Endothelial cell (in vitro differentiated cells): ENCODE measurements around the gene CCDC9B. TPM values are rescaled to one million over a fixed set of nuclear protein-coding genes. Genes with fewer than 3 reads are reported as not detected.

ENCODE experiments used
- DNase-seq: peaks from one replicate; pipeline ENCODE4 v3.0.0; 2021; ENCODE audit warnings: low spot score
- H3K27ac Mint-ChIP-seq: one replicate; pipeline ENCODE4 v1.8.0; 2021; ENCODE audit warnings: mixed read lengths, inconsistent platforms; ENCODE audit not compliant: unreplicated experiment
- H3K27me3 Mint-ChIP-seq: one replicate; pipeline ENCODE4 v1.8.0; 2021; ENCODE audit warnings: mild to moderate bottlenecking, moderate library complexity, mixed read lengths, inconsistent platforms; ENCODE audit not compliant: unreplicated experiment
- H3K36me3 Mint-ChIP-seq: one replicate; pipeline ENCODE4 v1.8.0; 2021; ENCODE audit warnings: mild to moderate bottlenecking, low read depth, mixed read lengths, inconsistent platforms; ENCODE audit not compliant: unreplicated experiment
- H3K4me1 Mint-ChIP-seq: one replicate; pipeline ENCODE4 v1.8.0; 2021; ENCODE audit warnings: mild to moderate bottlenecking, mixed read lengths, inconsistent platforms; ENCODE audit not compliant: unreplicated experiment
- H3K4me3 Mint-ChIP-seq: one replicate; pipeline ENCODE4 v1.8.0; 2021; ENCODE audit warnings: mild to moderate bottlenecking, mixed read lengths, inconsistent platforms; ENCODE audit not compliant: unreplicated experiment
- H3K9me3 Mint-ChIP-seq: one replicate; pipeline ENCODE4 v1.8.0; 2021; ENCODE audit warnings: mixed read lengths, inconsistent platforms; ENCODE audit not compliant: unreplicated experiment
- total RNA-seq: library from RNA; stranded (reverse); fragmentation: NEBNext Ultra II Directional; extraction: Animal tissue kit (Norgen Biotek cat#: 25700); gene quantifications from one replicate; pipeline ENCODE4 v1.2.1, GENCODE V29; 2021; ENCODE audit not compliant: unreplicated experiment
- TF ChIP-seq, protein P1 (sequence below): fragments of 200-600 bp; sonication (generic); IDR thresholded peaks from one replicate; pipeline ENCODE4 v1.5.0; 2021; ENCODE audit warnings: antibody characterized with exemption; ENCODE audit not compliant: unreplicated experiment

Gene CCDC9B
- total RNA-seq, 1 donor from 2014 or later = 0.92 TPM

DNA sequence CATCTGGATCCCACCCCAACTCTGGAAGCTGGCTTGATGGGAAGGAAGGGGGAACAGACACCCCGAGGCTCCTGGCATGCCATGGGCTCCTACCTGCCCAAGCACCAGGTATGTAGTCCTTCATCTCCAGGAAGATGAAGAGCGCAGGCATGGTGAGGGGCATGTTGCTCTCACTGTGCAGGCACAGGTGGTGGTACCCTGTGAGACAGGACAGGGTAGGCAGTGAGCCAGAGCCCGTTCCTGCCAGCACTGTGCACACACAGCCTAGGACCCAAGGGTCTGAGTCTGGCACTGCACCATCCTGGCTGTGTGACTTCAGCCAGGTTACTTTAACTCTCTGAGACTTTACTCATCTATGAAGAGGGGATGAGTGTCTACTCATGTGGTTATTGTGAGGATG is 48.5 kb downstream of the CCDC9B start:
- H3K4me1 Mint-ChIP-seq = peaks cover 11% of the 10 kb centered on the region
- no peak overlapping the region for H3K27ac Mint-ChIP-seq
- peaks cover 6% of the 10 kb centered on the region for H3K36me3 Mint-ChIP-seq
- no peak overlapping the region for H3K4me3 Mint-ChIP-seq
- TF ChIP-seq, protein P1, sequence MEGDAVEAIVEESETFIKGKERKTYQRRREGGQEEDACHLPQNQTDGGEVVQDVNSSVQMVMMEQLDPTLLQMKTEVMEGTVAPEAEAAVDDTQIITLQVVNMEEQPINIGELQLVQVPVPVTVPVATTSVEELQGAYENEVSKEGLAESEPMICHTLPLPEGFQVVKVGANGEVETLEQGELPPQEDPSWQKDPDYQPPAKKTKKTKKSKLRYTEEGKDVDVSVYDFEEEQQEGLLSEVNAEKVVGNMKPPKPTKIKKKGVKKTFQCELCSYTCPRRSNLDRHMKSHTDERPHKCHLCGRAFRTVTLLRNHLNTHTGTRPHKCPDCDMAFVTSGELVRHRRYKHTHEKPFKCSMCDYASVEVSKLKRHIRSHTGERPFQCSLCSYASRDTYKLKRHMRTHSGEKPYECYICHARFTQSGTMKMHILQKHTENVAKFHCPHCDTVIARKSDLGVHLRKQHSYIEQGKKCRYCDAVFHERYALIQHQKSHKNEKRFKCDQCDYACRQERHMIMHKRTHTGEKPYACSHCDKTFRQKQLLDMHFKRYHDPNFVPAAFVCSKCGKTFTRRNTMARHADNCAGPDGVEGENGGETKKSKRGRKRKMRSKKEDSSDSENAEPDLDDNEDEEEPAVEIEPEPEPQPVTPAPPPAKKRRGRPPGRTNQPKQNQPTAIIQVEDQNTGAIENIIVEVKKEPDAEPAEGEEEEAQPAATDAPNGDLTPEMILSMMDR = no peak
- no peak for DNase-seq
- no peaks in the 10 kb centered on the region for H3K9me3 Mint-ChIP-seq
- peaks cover 14% of the 10 kb centered on the region for H3K27me3 Mint-ChIP-seq

DNA sequence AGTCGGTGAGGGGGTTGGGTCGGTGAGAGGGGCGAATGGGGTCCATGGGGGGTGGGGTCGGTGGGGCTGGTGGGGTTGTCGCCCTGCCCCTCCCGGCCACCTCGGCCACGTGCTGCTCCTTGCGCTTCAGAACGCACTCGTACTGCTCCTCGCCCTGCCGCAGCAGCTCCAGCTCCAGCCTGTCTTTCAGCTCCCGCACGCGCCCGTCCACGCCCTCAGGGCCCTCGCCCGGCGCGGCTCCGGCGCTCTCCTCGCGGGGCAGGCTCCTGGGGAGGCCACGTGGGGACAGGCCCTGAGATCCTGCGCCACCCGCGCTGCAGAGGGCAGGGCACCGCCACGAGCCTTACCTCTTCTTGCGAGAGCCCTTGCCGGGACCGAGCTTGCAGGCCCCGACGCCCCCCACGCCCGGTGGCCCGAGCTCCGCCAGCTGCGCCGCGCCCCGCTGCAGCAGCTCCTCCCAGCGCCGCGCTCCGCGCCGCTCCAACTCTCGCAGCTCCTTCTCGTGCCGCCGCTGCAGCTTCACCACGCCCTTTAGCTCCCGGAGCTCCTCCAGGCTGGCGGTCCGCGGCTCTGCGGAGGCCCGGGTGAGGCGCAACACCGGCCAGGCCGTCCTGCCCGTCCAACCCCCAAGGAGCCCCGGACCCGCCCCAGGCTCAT is 49.7 kb downstream of the CCDC9B start:
- no peaks in the 10 kb centered on the region for H3K9me3 Mint-ChIP-seq
- H3K27me3 Mint-ChIP-seq = peaks cover 13% of the 10 kb centered on the region
- H3K36me3 Mint-ChIP-seq = peaks cover 3% of the 10 kb centered on the region
- DNase-seq = peak; percentile 55
- TF ChIP-seq, protein P1 = no peak
- H3K4me3 Mint-ChIP-seq = no peak overlapping the region
- peaks cover 7% of the 10 kb centered on the region for H3K4me1 Mint-ChIP-seq
- H3K27ac Mint-ChIP-seq = no peak overlapping the region

DNA sequence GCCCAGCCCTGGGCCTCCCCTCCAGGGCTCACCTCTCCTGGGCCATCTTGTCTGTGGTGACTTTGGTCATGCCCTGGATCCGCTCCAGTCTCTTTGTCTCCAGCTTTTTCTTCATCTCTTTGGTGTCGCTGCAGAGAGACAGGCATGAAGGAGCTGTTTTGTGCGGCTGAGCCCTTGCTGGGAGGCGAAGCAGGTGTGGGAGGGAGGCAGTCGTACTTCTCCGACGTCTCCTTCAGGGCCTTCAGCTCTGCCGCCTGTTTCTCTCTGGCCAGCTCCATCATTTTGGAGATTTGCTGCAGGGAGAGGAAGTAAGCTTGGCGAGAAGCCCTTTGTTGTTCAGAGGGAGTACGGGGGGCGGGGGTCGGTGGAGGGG is 50.2 kb downstream of the CCDC9B start:
- Mint-ChIP-seq H3K27me3 (peaks cover 12% of the 10 kb centered on the region), H3K9me3 (no peaks in the 10 kb centered on the region), H3K27ac (no peak overlapping the region), H3K36me3 (peaks cover 3% of the 10 kb centered on the region), H3K4me1 (peaks cover 10% of the 10 kb centered on the region), H3K4me3 (no peak overlapping the region)
- TF ChIP-seq, protein P1 = no peak
- no peak for DNase-seq

DNA sequence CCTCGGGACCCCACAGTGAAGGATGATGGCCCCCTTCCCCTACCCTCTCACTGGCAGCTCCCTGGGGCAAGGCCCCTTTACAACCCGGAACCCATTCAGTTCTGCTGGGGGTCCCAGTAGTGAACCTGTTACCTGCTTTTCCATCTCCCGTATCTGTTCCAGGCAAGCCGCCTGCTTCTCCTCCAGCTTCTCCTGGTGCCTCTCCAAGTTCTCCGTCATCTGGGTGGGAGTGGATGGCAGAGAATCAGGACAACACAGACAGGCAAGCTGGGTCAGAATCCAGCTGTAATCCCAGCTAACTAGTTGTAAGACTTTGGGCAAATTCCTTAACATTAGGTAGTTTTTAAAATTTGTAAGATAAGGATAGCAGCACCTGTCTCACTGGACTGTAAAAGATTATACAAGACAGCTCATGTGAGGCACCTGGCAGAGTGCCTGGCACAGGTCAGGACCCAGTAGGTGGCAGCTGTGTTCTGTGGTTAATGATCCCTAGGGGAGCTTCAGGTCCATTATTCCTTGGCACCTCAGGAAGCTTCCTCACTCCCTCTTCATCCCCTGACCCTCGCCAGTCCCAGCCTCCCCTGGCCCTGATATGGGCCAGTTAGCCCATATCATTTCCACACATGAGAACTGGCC is 51.5 kb downstream of the CCDC9B start:
- TF ChIP-seq, protein P1 = no peak
- Mint-ChIP-seq H3K36me3 (peaks cover 4% of the 10 kb centered on the region), H3K27me3 (peaks cover 16% of the 10 kb centered on the region), H3K27ac (no peak overlapping the region), H3K4me3 (no peak overlapping the region), H3K9me3 (no peaks in the 10 kb centered on the region), H3K4me1 (peaks cover 11% of the 10 kb centered on the region)
- no peak for DNase-seq

DNA sequence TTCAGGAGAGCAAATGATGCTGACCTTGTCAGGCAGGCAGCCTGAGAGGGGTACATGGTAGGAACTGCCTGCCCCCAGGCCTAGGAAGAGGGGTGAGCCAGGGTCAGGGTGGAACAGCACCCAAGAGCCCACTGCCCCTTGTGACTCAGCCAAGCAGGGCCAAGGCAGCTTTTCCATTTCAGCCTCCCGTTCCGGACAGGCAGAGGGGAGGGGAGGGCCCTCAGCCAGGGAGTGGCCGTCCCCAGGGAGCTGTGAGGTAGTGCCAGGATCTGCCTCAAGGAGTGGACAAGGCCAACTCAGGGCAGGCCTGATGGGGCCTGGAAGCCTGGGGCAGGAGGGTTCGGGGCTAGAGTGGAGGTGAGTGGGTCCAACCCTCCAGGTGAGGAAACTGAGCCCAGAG is 52.8 kb downstream of the CCDC9B start:
- no peak overlapping the region for H3K4me3 Mint-ChIP-seq
- H3K9me3 Mint-ChIP-seq = no peaks in the 10 kb centered on the region
- H3K4me1 Mint-ChIP-seq = peaks cover 7% of the 10 kb centered on the region
- no peak overlapping the region for H3K27ac Mint-ChIP-seq
- TF ChIP-seq, protein P1 = no peak
- no peak for DNase-seq
- peaks cover 22% of the 10 kb centered on the region for H3K27me3 Mint-ChIP-seq
- H3K36me3 Mint-ChIP-seq = peaks cover 7% of the 10 kb centered on the region
